Adipose tissue (tissue), 3 donors: ENCODE results near the gene CAPZB. TPM values are rescaled to one million over a fixed set of nuclear protein-coding genes. Genes with fewer than 3 reads are reported as not detected.

Source experiments
- H3K27ac ChIP-seq: one replicate; pipeline ENCODE4 v1.5.1; 2013; ENCODE audit warnings: low read depth, low read length
- WGBS, 3 donors: extraction: QIAGEN DNeasy Blood & Tissue Kit; methylation state at CpG; one replicate each; pipeline ENCODE4 v1.1.7; 2013; 5-methylcytosine and 5-hydroxymethylcytosine counted together
- polyA plus RNA-seq, 3 donors: library from polyadenylated mRNA; stranded (reverse); fragments of 200-250 nt; gene quantifications; one replicate each; pipeline ENCODE4 v1.2.3, GENCODE V29; 2013
- donor health status: healthy with polysubstance abuse.
- donor health status: Bipolar disorder and iron deficiency.
- donor health status: healthy.

Gene CAPZB
- polyA plus RNA-seq, 3 donors, result 69.7 to 265 (median 214) TPM

- no peak overlapping the region for H3K27ac ChIP-seq
- WGBS, 3 donors, result 96 to 98% (median 97%) methylated on average over 5 of the region's 5 CpGs
Measured at GRCh38 chr1:19350566-19350965, 134.8 kb downstream of the CAPZB start.

GRCh38 chr1:19349999-19350398 is 135.3 kb downstream of the CAPZB start:
- WGBS, 3 donors, result 86 to 96% (median 90%) methylated on average over 17 of the region's 17 CpGs

GRCh38 chr1:19348441-19349198 is 136.7 kb downstream of the CAPZB start:
- no peak overlapping the region for H3K27ac ChIP-seq
- 79 to 81% (median 81%) methylated on average over 15 of the region's 15 CpGs for WGBS, 3 donors

More at GRCh38 chr1:19349999-19350398, 135.3 kb downstream of the CAPZB start:
- no peak overlapping the region for H3K27ac ChIP-seq

GRCh38 chr1:19347533-19348172 is 137.7 kb downstream of the CAPZB start:
- H3K27ac ChIP-seq, result no peak overlapping the region
- 60 to 72% (median 66%) methylated on average over 14 of the region's 14 CpGs for WGBS, 3 donors

GRCh38 chr1:19346026-19346425 is 139.3 kb downstream of the CAPZB start:
- WGBS, 3 donors, result 68 to 84% (median 69%) methylated on average over 6 of the region's 6 CpGs
- H3K27ac ChIP-seq, result no peak overlapping the region

- WGBS, 3 donors, result 91 to 94% (median 92%) methylated on average over 8 of the region's 8 CpGs
- H3K27ac ChIP-seq, result no peak overlapping the region
Measured at GRCh38 chr1:19345391-19345790, 139.9 kb downstream of the CAPZB start.

- no peak overlapping the region for H3K27ac ChIP-seq
- WGBS, 3 donors, result 93 to 95% (median 94%) methylated on average over 11 of the region's 11 CpGs
Measured at GRCh38 chr1:19344831-19345230, 140.5 kb downstream of the CAPZB start.

GRCh38 chr1:19344372-19344810 is 140.9 kb downstream of the CAPZB start:
- WGBS, 3 donors, result 60 to 70% (median 69%) methylated on average over 12 of the region's 12 CpGs

GRCh38 chr1:19343617-19344350 is 141.6 kb downstream of the CAPZB start:
- WGBS, 3 donors, result 86 to 89% (median 89%) methylated on average over 20 of the region's 20 CpGs
- no peak overlapping the region for H3K27ac ChIP-seq

More at GRCh38 chr1:19344372-19344810, 140.9 kb downstream of the CAPZB start:
- no peak overlapping the region for H3K27ac ChIP-seq

GRCh38 chr1:19342894-19343616 is 142.3 kb downstream of the CAPZB start:
- no peak overlapping the region for H3K27ac ChIP-seq
- 83 to 87% (median 84%) methylated on average over 32 to 33 of the region's 33 CpGs for WGBS, 3 donors

- WGBS, 3 donors, result 77 to 89% (median 78%) methylated on average over 27 of the region's 27 CpGs
- no peak overlapping the region for H3K27ac ChIP-seq
Measured at GRCh38 chr1:19342062-19342750, 143.1 kb downstream of the CAPZB start.

GRCh38 chr1:19341201-19342061 is 143.9 kb downstream of the CAPZB start:
- WGBS, 3 donors, result 57 to 64% (median 63%) methylated on average over 25 of the region's 25 CpGs
- no peak overlapping the region for H3K27ac ChIP-seq

GRCh38 chr1:19340387-19340937 is 144.9 kb downstream of the CAPZB start:
- WGBS, 3 donors, result 96 to 97% (median 97%) methylated on average over 14 of the region's 14 CpGs
- no peak overlapping the region for H3K27ac ChIP-seq

GRCh38 chr1:19339214-19339861 is 146.0 kb downstream of the CAPZB start:
- 90 to 92% (median 91%) methylated on average over 19 of the region's 19 CpGs for WGBS, 3 donors
- H3K27ac ChIP-seq, result no peak overlapping the region

GRCh38 chr1:19338323-19338762 is 147.0 kb downstream of the CAPZB start:
- H3K27ac ChIP-seq, result no peak overlapping the region
- 45 to 89% (median 89%) methylated on average over 27 of the region's 27 CpGs for WGBS, 3 donors

GRCh38 chr1:19337289-19337688 is 148.1 kb downstream of the CAPZB start:
- H3K27ac ChIP-seq, result no peak overlapping the region
- 85 to 100% (median 86%) methylated on average over 4 of the region's 4 CpGs for WGBS, 3 donors
